SK-N-SH (cell line): ENCODE measurements around the gene SLC49A3.

Source experiments
- CTCF ChIP-seq: fragments of 200-600 bp; sonication (generic); IDR thresholded peaks from 2 replicates; pipeline ENCODE4 v1.6.1; 2017; ENCODE audit warnings: antibody characterized with exemption, mild to moderate bottlenecking, moderate library complexity
- EP300 ChIP-seq, 2 experiments: IDR thresholded peaks; 2 replicates each; pipeline versions ENCODE4 v1.4.0 to v1.6.1; 2012; ENCODE audit warnings: borderline replicate concordance in 1 of 2, low read depth in 1 of 2, low read length in 1 of 2
- EZH2phosphoT487 ChIP-seq: fragments of 200-600 bp; sonication (generic); IDR thresholded peaks from 2 replicates; pipeline ENCODE4 v1.6.1; 2017; ENCODE audit warnings: low read depth, mixed run types, mild to moderate bottlenecking, antibody characterized with exemption, moderate library complexity, borderline replicate concordance
- JUND ChIP-seq: IDR thresholded peaks from 2 replicates; pipeline ENCODE4 v1.4.0; 2012
- MAX ChIP-seq: IDR thresholded peaks from 2 replicates; pipeline ENCODE4 v1.4.0; 2012; ENCODE audit warnings: low read depth
- MXI1 ChIP-seq: IDR thresholded peaks from 2 replicates; pipeline ENCODE4 v1.6.1; 2012; ENCODE audit warnings: mild to moderate bottlenecking, low read depth, low read length, improper control_type of control experiment
- NRF1 ChIP-seq: IDR thresholded peaks from 2 replicates; pipeline ENCODE4 v1.6.1; 2012; ENCODE audit warnings: low read depth, mild to moderate bottlenecking, low read length
- PBX3 ChIP-seq: IDR thresholded peaks from 2 replicates; pipeline ENCODE4; 2012
- RAD21 ChIP-seq: IDR thresholded peaks from 2 replicates; pipeline ENCODE4 v1.6.1; 2012; ENCODE audit warnings: mild to moderate bottlenecking, low read length
- RCOR1 ChIP-seq: fragments of 150-350 bp; IDR thresholded peaks from 2 replicates; pipeline ENCODE4 v1.6.1; 2017; ENCODE audit warnings: antibody characterized with exemption, low read length
- REST ChIP-seq: IDR thresholded peaks from 2 replicates; pipeline ENCODE4 v1.6.1; 2012; ENCODE audit warnings: mild to moderate bottlenecking, low read depth, low read length, moderate library complexity
- SMC3 ChIP-seq: IDR thresholded peaks from 2 replicates; pipeline ENCODE4 v1.6.1; 2012; ENCODE audit warnings: low read depth, low read length, improper control_type of control experiment
- YY1 ChIP-seq: IDR thresholded peaks from 2 replicates; pipeline ENCODE4 v1.4.0; 2012; ENCODE audit warnings: low read depth, mild to moderate bottlenecking

- TF ChIP-seq REST: no peak
- TF ChIP-seq EZH2phosphoT487: no peak
- TF ChIP-seq MAX: no peak
- TF ChIP-seq SMC3: no peak
- no peak for TF ChIP-seq MXI1
- no peak for TF ChIP-seq CTCF
- no peak for TF ChIP-seq EP300 (IDR thresholded peaks at IDR 0.05; ENCODE audit: borderline replicate concordance in 1 of 2, low read depth in 1 of 2, low read length in 1 of 2)
- no peak for TF ChIP-seq YY1
- no peak for TF ChIP-seq JUND
- TF ChIP-seq RCOR1: no peak
- TF ChIP-seq RAD21: no peak
- TF ChIP-seq NRF1: no peak
- TF ChIP-seq PBX3: no peak
Measured at GRCh38 chr4:682490-683172, 6.3 kb downstream of the SLC49A3 start.
